HG02938 (cell line): ENCODE results near the gene CFLAR.
"Not testable (repeated sequence)": the region's sequence is repeated elsewhere in the genome, so short reads cannot be mapped to it uniquely, and the experiment has no call there.

Source experiments
- ATAC-seq: cut with Tn5 transposase; IDR thresholded peaks from one replicate; pipeline ENCODE4 v1.9.1; 2021; ENCODE audit warnings: mild to moderate bottlenecking, moderate library complexity; ENCODE audit not compliant: unreplicated experiment

The CFLAR gene

GRCh38 chr2:201174687-201175086 lies 58.7 kb downstream of the CFLAR start:
- no peak for ATAC-seq

- ATAC-seq = no peak
Observed at GRCh38 chr2:201176081-201176481, 60.1 kb downstream of the CFLAR start.

GRCh38 chr2:201180010-201180409 lies 64.0 kb downstream of the CFLAR start:
- no peak for ATAC-seq

GRCh38 chr2:201182650-201183364 lies 66.8 kb downstream of the CFLAR start, which contains the start of gene CASP10:
TSS of gene CASP10 (plus strand) at chr2:201183141. CDS start at chr2:201185778, 2,637 bp downstream.
- peak; percentile 65 for ATAC-seq

GRCh38 chr2:201183365-201183727 lies 67.4 kb downstream of the CFLAR start:
- no peak for ATAC-seq

GRCh38 chr2:201183835-201184234 lies 67.9 kb downstream of the CFLAR start:
- ATAC-seq = not testable (repeated sequence)

- ATAC-seq = not testable (repeated sequence)
Observed at GRCh38 chr2:201184248-201184647, 68.3 kb downstream of the CFLAR start.

- no peak for ATAC-seq
Observed at GRCh38 chr2:201185863-201186262, 69.9 kb downstream of the CFLAR start.

GRCh38 chr2:201186982-201187381 lies 71.0 kb downstream of the CFLAR start:
- ATAC-seq = no peak

GRCh38 chr2:201188449-201188848 lies 72.5 kb downstream of the CFLAR start:
- no peak for ATAC-seq

GRCh38 chr2:201191132-201191875 lies 75.3 kb downstream of the CFLAR start:
- no peak for ATAC-seq

- ATAC-seq = peak; percentile 94
Observed at GRCh38 chr2:201194097-201194496, 78.1 kb downstream of the CFLAR start.

GRCh38 chr2:201195331-201195730 lies 79.4 kb downstream of the CFLAR start:
- ATAC-seq = no peak

GRCh38 chr2:201196003-201196402 lies 80.0 kb downstream of the CFLAR start:
- ATAC-seq = no peak

GRCh38 chr2:201196803-201197202 lies 80.8 kb downstream of the CFLAR start:
- no peak for ATAC-seq

GRCh38 chr2:201197781-201198180 lies 81.8 kb downstream of the CFLAR start:
- ATAC-seq = no peak

- no peak for ATAC-seq
Observed at GRCh38 chr2:201199847-201200246, 83.9 kb downstream of the CFLAR start.

- no peak for ATAC-seq
Observed at GRCh38 chr2:201200345-201200744, 84.4 kb downstream of the CFLAR start.

- ATAC-seq = no peak
Observed at GRCh38 chr2:201201371-201201770, 85.4 kb downstream of the CFLAR start.

GRCh38 chr2:201203916-201204654 lies 88.1 kb downstream of the CFLAR start:
- ATAC-seq = no peak

GRCh38 chr2:201204655-201205514 lies 88.9 kb downstream of the CFLAR start:
- no peak for ATAC-seq
